RWPE1 (cell line): ENCODE results near the gene ATP2C2.

Experiments used
- CTCF ChIA-PET: fragments of 350-600 bp; sonication (Branson Sonifier 250); formaldehyde crosslinking; extraction: SDS; loops from one replicate; lab custom pipeline; 2021; lab: Yijun Ruan, JAX
- POLR2A ChIA-PET: fragments of 400-600 bp; formaldehyde crosslinking; extraction: SDS; loops from one replicate; lab custom pipeline; 2020; ENCODE audit warnings: antibody characterized with exemption; ENCODE audit not compliant: low non-redundant PET; lab: Yijun Ruan, JAX
- DNase-seq: peaks from one replicate; pipeline ENCODE4 v3.0.0; 2012; ENCODE audit warnings: low spot score
- H3K27ac ChIP-seq: fragments of 450-650 bp; 2 replicates; pipeline ENCODE4 v1.5.1; 2017
- TF ChIP-seq, protein P1 (sequence below): fragments of 450-650 bp; conservative IDR thresholded peaks from 2 replicates; pipeline ENCODE4 v1.5.1; 2017; ENCODE audit warnings: low read depth, mild to moderate bottlenecking

ATP2C2 gene

DNA sequence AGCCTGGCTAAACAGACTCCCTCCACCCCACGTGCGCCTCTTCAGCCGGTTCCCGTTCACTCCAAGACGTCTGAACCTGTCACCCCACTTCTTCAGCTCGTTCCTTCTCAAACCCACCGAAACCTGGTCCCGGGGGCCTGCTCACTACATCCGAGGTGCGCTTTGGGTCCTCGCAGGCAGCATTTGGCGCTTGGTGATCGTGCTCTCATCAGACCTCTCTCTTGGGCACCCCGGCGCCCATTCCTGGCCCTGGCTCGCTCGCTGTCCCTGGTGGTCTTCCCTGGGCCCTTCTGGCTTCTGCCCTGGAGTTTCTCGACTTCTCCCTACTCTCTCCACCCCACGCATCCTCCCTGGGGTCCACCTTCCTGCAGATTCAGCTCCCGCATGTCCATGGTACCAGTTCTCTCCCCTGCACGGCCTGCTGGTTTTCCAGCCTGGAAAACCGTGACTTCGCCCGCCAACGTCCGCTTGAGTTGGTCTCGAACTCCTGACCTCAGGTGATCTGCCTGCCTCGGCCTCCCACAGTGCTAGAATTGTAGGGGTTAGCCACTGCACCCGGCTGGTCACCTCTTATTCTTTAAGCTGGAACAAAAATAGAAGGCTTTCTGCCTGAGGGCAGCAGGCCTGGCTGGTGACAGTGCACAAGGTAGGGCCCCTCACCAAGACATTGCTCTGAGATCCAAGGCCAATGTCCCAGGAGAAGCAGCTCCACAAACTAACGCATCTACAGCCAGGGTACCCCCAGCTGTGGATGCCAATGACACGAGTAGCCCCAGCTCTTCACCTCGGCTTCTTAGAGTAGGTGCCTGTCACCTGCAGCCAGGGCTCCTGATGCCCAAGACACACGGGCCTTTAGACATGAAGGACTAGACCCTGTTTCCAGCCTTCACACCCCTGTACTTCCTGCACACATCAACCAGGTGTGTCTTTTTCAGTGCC, 137.2 kb downstream of the ATP2C2 start:
- H3K27ac ChIP-seq, result peak overlapping the region; percentile 98
- TF ChIP-seq, protein P1, sequence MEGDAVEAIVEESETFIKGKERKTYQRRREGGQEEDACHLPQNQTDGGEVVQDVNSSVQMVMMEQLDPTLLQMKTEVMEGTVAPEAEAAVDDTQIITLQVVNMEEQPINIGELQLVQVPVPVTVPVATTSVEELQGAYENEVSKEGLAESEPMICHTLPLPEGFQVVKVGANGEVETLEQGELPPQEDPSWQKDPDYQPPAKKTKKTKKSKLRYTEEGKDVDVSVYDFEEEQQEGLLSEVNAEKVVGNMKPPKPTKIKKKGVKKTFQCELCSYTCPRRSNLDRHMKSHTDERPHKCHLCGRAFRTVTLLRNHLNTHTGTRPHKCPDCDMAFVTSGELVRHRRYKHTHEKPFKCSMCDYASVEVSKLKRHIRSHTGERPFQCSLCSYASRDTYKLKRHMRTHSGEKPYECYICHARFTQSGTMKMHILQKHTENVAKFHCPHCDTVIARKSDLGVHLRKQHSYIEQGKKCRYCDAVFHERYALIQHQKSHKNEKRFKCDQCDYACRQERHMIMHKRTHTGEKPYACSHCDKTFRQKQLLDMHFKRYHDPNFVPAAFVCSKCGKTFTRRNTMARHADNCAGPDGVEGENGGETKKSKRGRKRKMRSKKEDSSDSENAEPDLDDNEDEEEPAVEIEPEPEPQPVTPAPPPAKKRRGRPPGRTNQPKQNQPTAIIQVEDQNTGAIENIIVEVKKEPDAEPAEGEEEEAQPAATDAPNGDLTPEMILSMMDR, result no peak
- POLR2A ChIA-PET, result no interaction called here
- CTCF ChIA-PET, result interaction anchor here (0.6 to 2.1 kb wide), 15 partner anchors 10 to 465 kb away, joined by 3 to 8 read pairs (median 4); no protein-coding TSS in a partner anchor
- no peak for DNase-seq

DNA sequence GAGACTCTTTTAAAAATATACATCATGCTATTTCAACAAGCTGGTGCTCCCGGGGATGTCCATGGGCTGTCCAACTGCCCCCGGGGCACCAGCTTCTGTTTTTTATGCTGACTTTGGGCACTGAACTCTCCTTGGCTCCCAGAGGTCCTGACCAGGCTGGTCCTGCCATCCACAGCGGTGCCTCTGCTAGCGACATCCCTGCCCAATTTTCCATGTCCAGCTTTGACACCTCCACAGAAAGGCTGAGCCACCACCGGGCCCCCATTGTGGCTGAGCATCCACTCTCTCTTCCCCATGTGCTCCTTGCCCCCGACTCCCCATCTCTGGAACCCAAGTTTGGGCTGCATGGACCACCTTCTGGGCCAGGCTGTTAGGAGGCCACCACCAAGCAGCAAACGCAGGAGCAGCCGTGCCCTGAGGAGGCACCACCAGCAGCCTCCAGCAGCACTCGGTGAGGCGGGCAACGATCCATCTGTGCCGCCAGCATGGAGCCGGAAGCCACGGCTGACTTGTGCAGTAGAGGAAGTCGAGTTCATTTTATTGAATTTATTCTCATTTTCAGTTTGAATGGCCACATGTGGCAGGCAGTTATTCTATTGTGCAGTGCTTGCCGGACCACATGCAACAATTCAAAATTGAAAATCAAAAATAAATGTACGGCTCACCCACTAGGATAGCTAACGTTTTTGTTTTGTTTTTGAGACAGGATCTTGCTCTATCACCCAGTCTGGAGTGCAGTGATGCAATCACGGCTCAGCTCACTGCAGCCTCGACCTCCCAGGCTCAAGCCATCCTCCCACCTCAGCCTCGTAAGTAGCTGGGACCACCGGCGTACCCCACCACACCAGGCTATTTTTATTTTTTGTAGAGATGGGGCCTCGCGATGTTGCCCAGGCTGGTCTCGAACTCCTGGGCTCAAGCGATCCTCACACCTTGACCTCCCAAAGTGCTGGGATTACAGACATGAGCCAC, 139.0 kb downstream of the ATP2C2 start:
- ChIA-PET POLR2A (no interaction called here), CTCF (interaction anchor here (0.5 to 2.0 kb wide), 11 partner anchors 13 to 383 kb away, joined by 3 to 8 read pairs (median 4); no protein-coding TSS in a partner anchor)
- DNase-seq, result no peak
- peak overlapping the region; percentile 98; the same call in 1 of the 2 replicates for H3K27ac ChIP-seq
- TF ChIP-seq, protein P1, result no peak

DNA sequence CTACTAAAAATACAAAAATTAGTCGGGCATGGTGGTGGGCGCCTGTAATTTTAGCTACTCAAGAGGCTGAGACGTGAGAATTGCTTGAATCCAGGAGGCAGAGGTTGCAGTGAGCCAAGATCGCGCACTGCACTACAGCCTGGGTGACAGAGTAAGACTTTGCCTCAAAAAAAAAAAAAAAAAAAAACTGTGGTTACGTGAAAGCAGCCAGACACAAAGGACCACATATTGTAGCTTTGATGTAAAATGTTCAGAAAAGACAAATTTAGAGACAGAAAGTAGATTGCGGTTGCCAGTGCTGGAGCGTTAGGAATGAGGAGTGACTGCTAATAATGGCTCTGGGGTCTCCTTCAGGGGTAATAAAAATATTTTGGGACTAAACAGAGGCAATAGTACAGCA, 140.2 kb downstream of the ATP2C2 start:
- ChIA-PET POLR2A (no interaction called here), CTCF (interaction anchor here (1.6 kb wide), 1 partner anchor 211 kb away, joined by 4 read pairs; no protein-coding TSS in a partner anchor)
- no peak for DNase-seq
- TF ChIP-seq, protein P1, result no peak
- no peak overlapping the region for H3K27ac ChIP-seq

DNA sequence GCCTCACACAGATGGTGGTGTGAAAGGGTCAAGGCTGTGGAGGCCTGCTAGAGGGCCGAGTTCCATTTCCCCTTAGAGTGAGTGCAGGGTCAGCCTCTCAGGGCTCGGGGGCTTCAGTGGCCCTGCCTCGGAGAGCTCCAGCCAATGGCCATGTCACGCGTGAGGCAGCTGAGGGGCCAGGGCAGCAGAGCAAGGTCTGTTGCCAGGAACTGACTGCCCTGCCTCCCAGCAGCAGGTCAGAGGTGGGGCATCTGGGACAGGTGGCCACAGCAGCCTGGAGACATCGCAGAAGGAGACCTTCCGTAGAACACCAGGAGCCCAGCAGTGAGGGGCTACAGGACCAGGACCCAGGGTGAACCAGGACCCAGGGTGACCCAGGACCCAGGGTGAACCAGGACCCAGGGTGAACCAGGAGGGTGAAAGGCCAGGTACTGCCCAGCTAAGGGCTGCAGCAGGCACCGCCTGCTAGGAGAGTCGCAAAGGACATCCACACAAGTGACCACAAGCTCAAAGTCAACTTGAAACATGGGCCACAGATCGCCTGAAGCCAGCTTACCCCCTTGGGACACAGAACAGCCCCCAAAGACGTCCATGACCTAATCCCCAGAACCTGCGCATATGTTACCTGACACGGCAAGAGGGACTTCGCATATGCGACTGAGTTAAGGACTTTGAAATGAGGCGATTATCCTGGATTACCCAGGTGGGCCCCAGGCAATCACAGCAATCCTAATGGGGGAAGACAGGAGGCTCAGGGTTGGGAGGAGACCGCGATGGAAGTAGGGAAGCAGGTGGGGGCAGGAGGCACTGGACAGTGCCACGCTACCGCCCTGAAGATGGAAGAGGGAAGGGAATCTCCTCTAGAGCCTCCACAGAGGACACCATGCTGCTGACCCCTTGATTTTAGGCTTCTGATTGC, 141.0 kb downstream of the ATP2C2 start:
- POLR2A ChIA-PET, result no interaction called here
- CTCF ChIA-PET, result interaction anchor here (0.7 kb wide), 1 partner anchor 113 kb away, joined by 9 read pairs; no protein-coding TSS in a partner anchor
- H3K27ac ChIP-seq, result no peak overlapping the region
- TF ChIP-seq, protein P1, result no peak
- DNase-seq, result no peak

DNA sequence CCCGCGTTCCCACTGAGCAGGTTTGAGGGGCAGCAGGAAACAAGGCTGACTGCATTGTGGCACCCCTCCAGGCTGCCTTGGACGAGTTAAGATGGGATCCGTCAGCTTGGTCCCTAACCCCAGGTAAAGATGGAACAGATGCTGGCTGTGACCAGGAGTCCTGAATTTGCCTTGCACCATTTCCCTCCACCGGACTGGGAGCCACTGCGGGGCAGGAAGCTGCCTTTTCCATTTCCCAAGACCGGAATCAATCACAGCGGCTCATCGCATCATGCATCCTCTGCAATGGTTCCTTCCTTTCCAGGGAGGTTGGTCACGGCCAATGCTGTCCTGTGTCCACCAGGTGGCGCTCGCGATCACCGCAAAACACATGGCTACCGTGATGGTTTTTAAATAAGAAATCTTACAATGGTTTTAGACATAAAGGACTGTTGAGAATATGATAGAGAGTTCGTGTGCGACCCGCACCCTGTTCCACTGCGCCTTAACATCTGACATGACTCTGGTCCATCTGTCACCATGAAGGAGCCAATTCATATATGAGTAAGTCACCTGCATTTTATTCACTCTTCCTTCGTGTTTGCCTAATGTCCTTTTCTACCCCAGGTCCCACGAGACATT, 143.0 kb downstream of the ATP2C2 start:
- H3K27ac ChIP-seq, result no peak overlapping the region
- POLR2A ChIA-PET, result no interaction called here
- TF ChIP-seq, protein P1, result peak; percentile 94

More for the DNA sequence above, 143.0 kb downstream of the ATP2C2 start:
- DNase-seq, result peak; percentile 79
- CTCF ChIA-PET, result interaction anchor here (0.6 to 1.3 kb wide), 15 partner anchors 9 to 215 kb away, joined by 3 to 7 read pairs (median 4); no protein-coding TSS in a partner anchor
